CD4-positive, alpha-beta T cell treated with Interleukin-4 for 1 hour (primary cell): ENCODE data around the gene ZFR2.
A peak's percentile ranks its signal among the peaks of the same experiment; 100 is the strongest.

Experiments
- DNase-seq, 2 donors: peaks; one replicate each; pipeline ENCODE4 v3.0.0-alpha.2; 2020 to 2022

Gene ZFR2

GRCh38 chr19:3873151-3873550 is 4.3 kb upstream of the ZFR2 start:
- DNase-seq = no peak

GRCh38 chr19:3867971-3868769 is 668 bp downstream of the ZFR2 start:
- DNase-seq = no peak

- no peak for DNase-seq
These were observed 1.8 kb downstream of the ZFR2 start for GRCh38 chr19:3866910-3867638.

- DNase-seq = no peak
These were observed 5.2 kb downstream of the ZFR2 start for GRCh38 chr19:3863648-3864047.

- no peak for DNase-seq
These were observed 5.9 kb downstream of the ZFR2 start for GRCh38 chr19:3862826-3863500.

GRCh38 chr19:3860499-3860898 is 8.3 kb downstream of the ZFR2 start:
- DNase-seq = no peak

- DNase-seq = peak in 1 of 2 donors; percentile 62
These were observed 11.3 kb downstream of the ZFR2 start for GRCh38 chr19:3857449-3858003.

GRCh38 chr19:3855320-3855719 is 13.5 kb downstream of the ZFR2 start:
- no peak for DNase-seq

GRCh38 chr19:3852614-3853254 is 16.1 kb downstream of the ZFR2 start:
- DNase-seq = peak; percentile 49 to 51

GRCh38 chr19:3852177-3852511 is 16.7 kb downstream of the ZFR2 start:
- DNase-seq = no peak

- no peak for DNase-seq
These were observed 17.3 kb downstream of the ZFR2 start for GRCh38 chr19:3851254-3852176.

GRCh38 chr19:3850320-3850972 is 18.4 kb downstream of the ZFR2 start:
- no peak for DNase-seq

- DNase-seq = no peak
These were observed 19.1 kb downstream of the ZFR2 start for GRCh38 chr19:3849787-3850186.

GRCh38 chr19:3849092-3849491 is 19.7 kb downstream of the ZFR2 start:
- peak; percentile 50 to 54 for DNase-seq

- no peak for DNase-seq
These were observed 24.2 kb downstream of the ZFR2 start for GRCh38 chr19:3844596-3844995.

GRCh38 chr19:3842948-3843347 is 25.9 kb downstream of the ZFR2 start:
- no peak for DNase-seq

GRCh38 chr19:3840804-3841203 is 28.0 kb downstream of the ZFR2 start:
- no peak for DNase-seq

- no peak for DNase-seq
These were observed 28.9 kb downstream of the ZFR2 start for GRCh38 chr19:3839941-3840340.

GRCh38 chr19:3838661-3839060 is 30.2 kb downstream of the ZFR2 start:
- no peak for DNase-seq

GRCh38 chr19:3837922-3838321 is 30.9 kb downstream of the ZFR2 start:
- no peak for DNase-seq

GRCh38 chr19:3837332-3837731 is 31.5 kb downstream of the ZFR2 start:
- DNase-seq = no peak
